Measurements from ENCODE around the gene SEMA4A. TPM values are rescaled to one million over a fixed set of nuclear protein-coding genes. Genes with fewer than 3 reads are reported as not detected.

SEMA4A gene
- total RNA-seq, 1 donor from 2014 or later, result 0.66 TPM

DNA sequence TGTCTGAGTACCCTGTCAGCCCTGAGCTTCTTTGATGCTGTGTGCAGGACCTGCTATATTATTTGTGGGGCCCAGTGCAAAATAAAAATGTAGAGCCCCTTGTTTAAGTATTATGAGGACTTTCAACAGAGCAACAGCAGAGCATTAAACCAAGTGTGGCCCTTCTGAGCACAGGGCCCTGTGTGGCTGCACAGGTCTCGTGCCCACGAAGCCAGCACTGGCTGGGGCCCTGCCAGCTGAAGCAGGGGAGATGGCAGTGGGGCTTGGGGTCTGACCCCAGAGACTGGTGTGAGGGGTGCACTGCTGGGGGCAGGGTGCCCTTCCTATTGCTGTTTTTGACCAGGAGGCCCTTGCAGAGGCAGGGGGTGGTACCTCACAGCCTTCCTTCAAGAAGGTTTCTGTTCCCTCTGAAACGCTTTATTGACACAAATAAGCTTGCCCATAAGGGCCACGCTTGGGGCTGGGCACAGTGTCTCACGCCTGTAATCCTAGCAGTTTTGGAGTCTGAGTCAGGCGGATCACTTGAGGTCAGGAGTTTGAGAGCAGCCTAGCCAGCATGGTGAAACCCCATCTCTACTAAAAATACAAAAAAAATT lies 2.2 kb upstream of the SEMA4A start:
- Mint-ChIP-seq H3K9me3 (ENCODE audit: unreplicated experiment) (no peaks in the 10 kb centered on the region), H3K27ac (ENCODE audit: unreplicated experiment) (no peak overlapping the region), H3K36me3 (ENCODE audit: low read depth, unreplicated experiment) (no peaks in the 10 kb centered on the region), H3K4me3 (ENCODE audit: unreplicated experiment) (no peak overlapping the region), H3K4me1 (ENCODE audit: low read depth, unreplicated experiment) (peaks cover 6% of the 10 kb centered on the region), H3K27me3 (ENCODE audit: low read depth, unreplicated experiment) (peaks cover 36% of the 10 kb centered on the region)
- Histone ChIP-seq H3K4me3 (ENCODE audit: insufficient read depth, low read depth, low read length) (no peak overlapping the region), H3K4me1 (ENCODE audit: insufficient read depth, low read length) (peaks cover 12% of the 10 kb centered on the region), H3K4me2 (ENCODE audit: low read length) (no peak overlapping the region), H3K79me2 (ENCODE audit: insufficient read depth, low read length) (no peaks in the 10 kb centered on the region), H3K27me3 (ENCODE audit: insufficient read depth, low read length) (peaks cover 18% of the 10 kb centered on the region), H3K27ac (ENCODE audit: low read depth, low read length) (no peak overlapping the region), H3K9ac (ENCODE audit: low read length) (no peak overlapping the region), H3K9me3 (ENCODE audit: insufficient read depth, low read depth, low read length) (no peaks in the 10 kb centered on the region), H4K20me1 (ENCODE audit: insufficient read depth, low read length) (no peaks in the 10 kb centered on the region), H2AFZ (ENCODE audit: low read depth, low read length) (no peak overlapping the region), H3K36me3 (ENCODE audit: insufficient read depth, low read length) (no peaks in the 10 kb centered on the region)
- TF ChIP-seq EZH2 (IDR thresholded peaks at IDR 0.05; ENCODE audit: insufficient read depth, low read length), result no peak
- no peak for TF ChIP-seq CTCF (IDR thresholded peaks at IDR 0.05; ENCODE audit: insufficient read depth, low read depth, low read length)
- DNase-seq (ENCODE audit: low read depth) (no peak), FAIRE-seq (no peak)

GRCh38 chr1:156152628-156153027 lies 757 bp upstream of the SEMA4A start:
- Mint-ChIP-seq H3K9me3 (ENCODE audit: unreplicated experiment) (no peaks in the 10 kb centered on the region), H3K4me1 (ENCODE audit: low read depth, unreplicated experiment) (peaks cover 5% of the 10 kb centered on the region), H3K27ac (ENCODE audit: unreplicated experiment) (no peak overlapping the region), H3K27me3 (ENCODE audit: low read depth, unreplicated experiment) (peaks cover 39% of the 10 kb centered on the region), H3K4me3 (ENCODE audit: unreplicated experiment) (no peak overlapping the region), H3K36me3 (ENCODE audit: low read depth, unreplicated experiment) (no peaks in the 10 kb centered on the region)
- Histone ChIP-seq H2AFZ (ENCODE audit: low read depth, low read length) (no peak overlapping the region), H3K4me2 (ENCODE audit: low read length) (no peak overlapping the region), H3K4me1 (ENCODE audit: insufficient read depth, low read length) (peaks cover 3% of the 10 kb centered on the region), H3K9ac (ENCODE audit: low read length) (no peak overlapping the region), H3K27ac (ENCODE audit: low read depth, low read length) (no peak overlapping the region), H4K20me1 (ENCODE audit: insufficient read depth, low read length) (no peaks in the 10 kb centered on the region), H3K79me2 (ENCODE audit: insufficient read depth, low read length) (no peaks in the 10 kb centered on the region), H3K4me3 (ENCODE audit: insufficient read depth, low read depth, low read length) (no peak overlapping the region), H3K27me3 (ENCODE audit: insufficient read depth, low read length) (peaks cover 18% of the 10 kb centered on the region), H3K9me3 (ENCODE audit: insufficient read depth, low read depth, low read length) (no peaks in the 10 kb centered on the region), H3K36me3 (ENCODE audit: insufficient read depth, low read length) (no peaks in the 10 kb centered on the region)
- no peak for TF ChIP-seq EZH2 (IDR thresholded peaks at IDR 0.05; ENCODE audit: insufficient read depth, low read length)
- no peak for TF ChIP-seq CTCF (IDR thresholded peaks at IDR 0.05; ENCODE audit: insufficient read depth, low read depth, low read length)
- DNase-seq (ENCODE audit: low read depth) (no peak), FAIRE-seq (no peak)

DNA sequence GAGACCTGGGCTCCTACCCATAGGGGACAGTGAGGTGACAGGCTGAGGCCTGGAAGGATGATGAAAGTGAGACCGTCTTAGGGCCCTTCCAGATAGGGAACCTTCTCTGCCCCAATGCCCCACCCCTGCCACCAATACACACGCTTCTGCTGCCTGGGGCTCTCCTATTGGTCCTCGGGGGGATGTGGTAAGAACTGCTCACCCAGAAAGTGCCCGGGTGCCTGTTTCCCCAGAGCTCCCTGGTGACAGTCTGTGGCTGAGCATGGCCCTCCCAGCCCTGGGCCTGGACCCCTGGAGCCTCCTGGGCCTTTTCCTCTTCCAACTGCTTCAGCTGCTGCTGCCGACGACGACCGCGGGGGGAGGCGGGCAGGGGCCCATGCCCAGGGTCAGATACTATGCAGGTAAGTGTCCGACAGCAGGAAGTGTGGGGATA lies 948 bp downstream of the SEMA4A start:
- Histone ChIP-seq H3K9ac (ENCODE audit: low read length) (no peak overlapping the region), H3K36me3 (ENCODE audit: insufficient read depth, low read length) (no peaks in the 10 kb centered on the region), H3K9me3 (ENCODE audit: insufficient read depth, low read depth, low read length) (no peaks in the 10 kb centered on the region), H2AFZ (ENCODE audit: low read depth, low read length) (no peak overlapping the region), H4K20me1 (ENCODE audit: insufficient read depth, low read length) (no peaks in the 10 kb centered on the region), H3K27me3 (ENCODE audit: insufficient read depth, low read length) (peaks cover 14% of the 10 kb centered on the region), H3K4me1 (ENCODE audit: insufficient read depth, low read length) (peaks cover 3% of the 10 kb centered on the region), H3K4me3 (ENCODE audit: insufficient read depth, low read depth, low read length) (no peak overlapping the region), H3K79me2 (ENCODE audit: insufficient read depth, low read length) (no peaks in the 10 kb centered on the region), H3K27ac (ENCODE audit: low read depth, low read length) (no peak overlapping the region), H3K4me2 (ENCODE audit: low read length) (no peak overlapping the region)
- TF ChIP-seq CTCF (IDR thresholded peaks at IDR 0.05; ENCODE audit: insufficient read depth, low read depth, low read length) (no peak), EZH2 (IDR thresholded peaks at IDR 0.05; ENCODE audit: insufficient read depth, low read length) (no peak)
- DNase-seq (ENCODE audit: low read depth) (no peak), FAIRE-seq (no peak)
- Mint-ChIP-seq H3K36me3 (ENCODE audit: low read depth, unreplicated experiment) (no peaks in the 10 kb centered on the region), H3K4me1 (ENCODE audit: low read depth, unreplicated experiment) (peaks cover 5% of the 10 kb centered on the region), H3K27ac (ENCODE audit: unreplicated experiment) (peak overlapping the region; percentile 41), H3K27me3 (ENCODE audit: low read depth, unreplicated experiment) (peaks cover 31% of the 10 kb centered on the region), H3K9me3 (ENCODE audit: unreplicated experiment) (no peaks in the 10 kb centered on the region), H3K4me3 (ENCODE audit: unreplicated experiment) (no peak overlapping the region)

All from astrocyte (in vitro differentiated cells and primary cell).